Hematopoietic multipotent progenitor cell treated with erythropoietin and hydrocortisone succinate and interleukin-3 and kit ligand, for 17 days (in vitro differentiated cells): ENCODE results near the gene CAMK2D.
"Not testable (repeated sequence)": the region's sequence is repeated elsewhere in the genome, so short reads cannot be mapped to it uniquely, and the experiment has no call there.

Experiments
- DNase-seq: peaks from one replicate; pipeline ENCODE4 v3.0.0-alpha.2; 2015; ENCODE audit warnings: low spot score

CAMK2D gene

DNA sequence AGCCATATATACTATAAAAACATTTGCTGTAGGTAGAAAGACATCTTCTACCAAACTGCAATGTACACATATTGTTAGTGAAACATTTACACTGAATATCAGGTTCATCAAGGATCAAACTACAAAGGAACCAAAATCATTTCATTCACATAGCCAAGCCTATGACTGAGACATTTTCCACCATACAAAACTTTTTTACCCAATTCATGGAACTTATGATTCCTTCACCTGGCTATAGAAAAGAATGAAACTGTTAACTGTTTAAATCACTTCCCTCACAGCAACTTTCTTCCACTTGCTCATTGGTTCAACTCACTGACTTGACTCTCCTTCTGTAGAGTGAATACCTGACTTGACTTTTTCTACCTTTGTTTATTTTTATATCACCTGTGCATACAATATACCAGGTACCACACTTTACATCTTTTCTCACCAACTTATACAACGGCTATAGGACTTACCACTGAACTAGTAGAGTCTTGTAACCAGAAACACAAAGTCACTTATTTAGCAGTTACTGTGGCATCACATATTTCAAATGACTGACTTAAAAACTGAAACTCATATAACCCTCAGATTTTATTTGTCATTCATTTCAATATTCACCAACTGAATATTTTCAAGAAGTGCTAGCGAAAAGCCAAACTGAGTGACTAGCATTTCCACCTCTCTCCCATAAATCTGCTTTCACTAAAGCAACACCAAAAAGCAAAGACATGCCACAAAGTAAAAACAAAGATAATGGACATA, 30.9 kb downstream of the CAMK2D start:
- no peak for DNase-seq

DNA sequence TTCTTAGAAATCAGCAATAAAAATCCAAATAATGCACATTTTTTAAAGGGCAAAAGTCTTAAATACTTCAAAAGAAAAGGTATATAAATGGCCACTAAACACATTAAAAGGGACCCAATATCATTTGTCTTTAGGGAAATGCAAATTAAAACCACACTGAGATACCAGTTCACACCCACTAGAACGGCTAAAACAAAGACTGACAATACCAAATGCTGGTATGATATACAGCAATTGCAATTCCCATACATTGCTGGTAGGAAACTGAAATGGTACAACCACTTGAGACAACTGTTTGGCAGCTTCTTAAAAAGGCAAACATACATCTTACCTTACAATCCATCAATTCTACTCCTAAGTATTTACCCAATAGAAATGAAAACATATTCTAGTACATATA, 33.7 kb downstream of the CAMK2D start:
- no peak for DNase-seq

DNA sequence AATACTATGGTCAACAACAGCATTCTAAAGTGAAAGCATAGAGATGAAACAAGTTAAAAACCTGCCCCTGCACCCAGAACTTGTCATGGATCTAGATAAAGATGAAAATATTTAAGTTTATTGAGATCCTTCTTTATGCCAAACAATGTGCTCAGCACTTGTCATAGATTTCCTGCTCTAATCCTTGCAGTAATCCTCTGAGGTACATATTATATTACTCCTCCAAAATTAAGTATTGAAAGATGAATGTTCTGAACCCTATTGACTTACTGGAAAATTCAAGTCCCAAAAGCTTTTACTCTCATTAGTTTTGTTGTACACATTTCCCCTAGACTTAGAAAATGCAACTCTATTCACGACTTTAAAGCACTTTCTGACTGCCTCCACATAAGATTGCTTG, 35.6 kb downstream of the CAMK2D start:
- DNase-seq: no peak

DNA sequence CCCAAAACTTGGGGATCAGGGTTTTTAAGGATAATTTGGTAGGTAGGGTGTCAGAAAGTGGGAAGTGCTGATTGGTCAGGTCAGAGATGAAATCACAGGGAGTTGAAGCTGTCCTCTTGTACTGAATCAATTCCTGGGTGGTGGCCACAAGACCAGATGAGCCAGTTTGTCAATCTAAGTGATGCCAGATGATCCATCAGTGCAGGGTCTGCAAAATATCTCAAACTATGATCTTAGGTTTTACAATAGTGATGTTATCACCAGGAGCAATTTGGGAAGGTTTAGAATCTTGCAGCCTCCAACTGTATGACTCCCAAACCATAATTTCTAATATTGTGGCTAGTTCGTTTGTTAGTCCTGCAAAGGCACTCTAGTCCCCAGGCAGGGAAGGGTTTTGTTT, 43.3 kb downstream of the CAMK2D start:
- no peak for DNase-seq

DNA sequence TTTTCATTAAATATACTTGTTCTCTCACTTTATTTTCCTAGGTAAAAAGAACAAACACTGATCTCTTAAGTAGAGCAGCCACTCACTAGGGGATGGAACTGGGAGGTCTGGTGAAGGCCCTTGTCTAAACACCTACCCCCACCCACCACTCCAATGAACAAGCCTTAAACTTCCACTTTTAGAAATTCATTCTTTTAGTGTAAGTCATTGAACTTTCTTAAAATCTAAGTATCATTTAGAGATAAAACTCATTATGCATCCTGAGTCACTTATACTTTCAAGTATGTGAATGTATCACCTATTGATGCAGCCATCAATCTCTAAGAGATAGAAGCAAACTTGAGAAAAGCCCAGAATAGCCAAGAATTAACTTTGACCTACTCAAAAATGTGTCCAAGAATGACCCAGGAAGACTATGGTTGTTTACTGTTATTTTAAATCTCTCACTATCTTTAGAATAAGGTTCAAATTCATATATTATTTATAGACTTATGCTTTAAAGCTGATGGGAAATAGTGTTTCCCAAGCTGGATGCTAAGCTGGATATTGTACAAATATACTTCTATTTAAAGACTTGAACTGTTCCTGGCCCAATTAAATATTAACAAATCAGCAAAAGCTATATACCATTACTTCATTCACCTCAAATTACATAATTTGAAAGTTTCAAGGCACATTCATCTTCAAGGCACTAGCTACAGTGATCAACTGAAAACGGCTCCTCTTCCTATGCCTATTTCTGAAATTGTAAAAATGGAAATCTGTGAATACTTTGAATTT, 49.5 kb downstream of the CAMK2D start:
- no peak for DNase-seq

DNA sequence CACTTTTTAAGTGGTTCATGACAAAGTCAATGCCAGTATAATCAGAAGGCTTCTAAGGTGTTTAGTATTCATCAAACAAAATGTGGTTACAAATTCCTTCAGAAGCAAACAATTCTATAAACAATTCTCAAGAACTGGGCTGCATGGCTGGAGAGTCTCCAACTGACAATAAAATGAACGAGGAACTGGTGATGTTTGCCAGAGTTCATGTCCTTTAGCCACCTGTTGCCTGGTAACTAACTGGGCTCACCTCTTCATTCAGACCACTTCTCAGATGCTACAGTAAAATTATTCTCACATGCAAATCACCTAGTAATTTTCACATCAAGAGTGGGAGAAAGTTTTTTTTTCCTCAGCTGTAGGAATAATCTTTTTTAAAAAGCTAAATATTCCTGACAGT, 53.3 kb downstream of the CAMK2D start:
- DNase-seq: no peak

DNA sequence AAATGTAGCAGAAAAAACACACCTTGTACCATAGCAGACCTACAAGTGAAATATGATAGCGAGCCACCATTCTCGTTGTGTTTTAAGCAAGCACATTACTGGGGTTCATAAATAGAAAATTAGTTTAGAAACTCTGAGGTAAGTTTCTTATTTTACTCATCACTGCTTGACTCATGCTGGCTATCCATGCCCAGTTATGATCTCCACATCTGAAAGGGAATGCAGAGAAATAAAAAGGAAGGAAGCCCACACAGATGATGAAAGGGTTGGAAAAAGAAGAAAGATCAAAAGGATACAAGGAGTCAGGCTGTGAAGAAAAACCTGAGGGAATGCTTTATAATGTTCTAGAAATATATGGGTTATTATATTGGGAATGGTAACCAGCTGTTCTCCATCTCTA, 54.5 kb downstream of the CAMK2D start:
- no peak for DNase-seq

DNA sequence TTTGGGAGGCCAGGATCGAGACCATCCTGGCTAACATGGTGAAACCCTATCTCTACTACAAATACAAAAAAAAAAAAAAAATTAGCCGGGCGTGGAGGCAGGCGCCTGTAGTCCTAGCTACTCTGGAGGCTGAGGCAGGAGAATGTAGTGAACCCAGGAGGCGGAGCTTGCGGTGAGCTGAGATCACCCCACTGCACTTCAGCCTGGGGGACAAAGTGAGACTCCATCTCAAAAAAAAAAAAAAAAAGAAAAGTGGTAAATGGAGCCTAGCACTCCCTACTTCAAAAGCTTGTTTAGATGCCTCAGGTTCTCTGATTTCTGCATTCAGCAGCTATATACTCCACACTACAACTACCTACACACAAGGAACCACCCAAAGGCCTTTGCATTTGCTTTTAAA, 56.4 kb downstream of the CAMK2D start:
- not testable (repeated sequence) for DNase-seq

DNA sequence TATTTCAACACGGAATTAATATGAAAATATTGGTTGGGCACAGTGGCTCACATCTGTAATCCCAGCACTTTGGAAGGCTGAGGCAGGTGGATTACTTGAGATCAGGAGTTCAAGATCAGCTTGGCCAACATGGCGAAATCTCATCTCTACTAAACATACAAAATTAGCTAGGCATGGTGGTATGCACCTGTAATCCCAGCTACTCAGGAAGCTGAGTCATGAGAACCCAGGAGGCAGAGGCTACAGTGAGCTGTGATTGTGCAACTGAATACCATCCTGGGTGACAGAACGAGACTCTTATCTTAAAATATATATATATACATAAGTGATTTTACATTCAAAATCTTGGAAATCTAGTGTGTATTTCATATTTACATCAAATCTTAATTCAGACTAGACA, 58.9 kb downstream of the CAMK2D start:
- not testable (repeated sequence) for DNase-seq

DNA sequence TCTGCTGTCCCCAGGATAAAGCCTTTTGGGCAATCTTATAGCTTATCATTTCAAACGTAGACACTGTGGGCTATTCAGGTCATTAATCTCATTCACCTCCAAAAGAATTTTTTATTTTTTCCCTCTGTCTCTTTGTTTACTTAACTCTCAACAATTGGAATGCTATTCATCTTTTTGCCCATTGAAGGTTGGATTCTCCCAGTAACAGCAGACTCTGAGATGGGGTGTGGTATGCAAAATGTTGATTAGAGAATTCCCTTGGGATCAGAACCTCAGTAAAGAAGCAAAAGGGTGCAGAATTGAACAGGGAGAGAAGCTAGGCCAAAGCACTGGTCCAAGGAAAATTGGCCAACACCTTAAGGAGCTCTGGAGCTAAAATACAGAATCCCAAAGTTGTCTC, 60.4 kb downstream of the CAMK2D start:
- no peak for DNase-seq

DNA sequence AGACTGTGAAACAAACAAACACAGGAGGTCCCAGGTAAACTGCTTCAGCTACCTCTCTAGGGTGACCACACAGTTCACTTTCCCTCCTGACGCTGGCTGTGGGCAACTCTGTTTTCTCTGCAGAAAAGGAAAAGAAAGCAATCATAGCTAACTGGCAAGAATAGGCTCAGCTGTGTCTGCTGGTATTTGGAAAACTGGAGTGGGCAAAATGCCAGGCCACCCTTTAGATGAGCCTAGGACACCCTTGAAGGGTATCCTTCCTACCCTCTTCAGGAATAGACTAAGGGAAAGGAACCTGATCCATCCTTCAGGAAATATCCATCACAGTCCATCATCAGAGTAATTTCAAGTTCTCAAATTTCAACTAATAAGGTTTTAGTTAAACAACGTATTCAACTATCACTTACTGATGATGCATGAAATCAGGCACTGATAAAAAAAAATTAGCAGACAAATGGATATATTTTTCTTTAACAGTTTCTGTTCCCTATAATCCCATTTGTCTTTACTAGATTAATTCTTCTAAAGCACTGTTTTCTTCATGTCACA, 60.9 kb downstream of the CAMK2D start:
- DNase-seq: no peak

DNA sequence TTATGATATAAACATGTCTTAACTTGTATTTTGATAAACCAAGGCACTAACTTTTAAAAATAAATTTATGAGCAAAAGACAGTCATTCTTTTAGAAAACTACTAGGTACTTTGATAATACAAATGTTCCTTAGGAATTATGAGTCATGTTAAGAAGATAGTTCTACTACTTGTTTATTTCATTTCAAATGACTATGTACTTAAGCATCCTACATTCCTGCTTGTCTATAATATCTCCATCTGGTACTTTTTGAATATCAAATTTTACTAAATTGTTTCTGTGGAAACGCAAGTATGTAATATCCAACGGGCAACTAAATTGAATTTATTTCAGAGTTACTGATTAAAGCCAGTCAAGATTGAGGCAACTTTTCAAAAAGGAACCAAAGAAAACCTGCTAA, 61.8 kb downstream of the CAMK2D start:
- DNase-seq: no peak

DNA sequence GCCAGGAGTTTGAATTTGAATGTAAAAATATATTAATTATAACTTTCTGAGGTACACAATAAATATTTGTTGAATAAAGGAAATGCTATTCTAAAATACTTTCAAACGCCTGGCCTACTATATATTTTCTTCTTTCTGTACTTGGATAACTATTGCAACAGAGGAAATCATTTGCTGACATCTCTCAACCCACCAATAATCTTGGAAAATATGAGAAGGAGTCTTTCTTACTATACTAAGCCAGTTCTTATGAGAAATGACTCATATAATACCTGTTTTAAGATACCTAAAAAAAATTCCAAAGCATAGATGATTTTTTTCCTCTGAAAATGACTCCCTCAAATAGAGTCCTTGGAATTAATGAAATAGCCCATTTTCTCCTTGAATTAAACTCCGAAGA, 64.1 kb downstream of the CAMK2D start:
- DNase-seq: no peak

DNA sequence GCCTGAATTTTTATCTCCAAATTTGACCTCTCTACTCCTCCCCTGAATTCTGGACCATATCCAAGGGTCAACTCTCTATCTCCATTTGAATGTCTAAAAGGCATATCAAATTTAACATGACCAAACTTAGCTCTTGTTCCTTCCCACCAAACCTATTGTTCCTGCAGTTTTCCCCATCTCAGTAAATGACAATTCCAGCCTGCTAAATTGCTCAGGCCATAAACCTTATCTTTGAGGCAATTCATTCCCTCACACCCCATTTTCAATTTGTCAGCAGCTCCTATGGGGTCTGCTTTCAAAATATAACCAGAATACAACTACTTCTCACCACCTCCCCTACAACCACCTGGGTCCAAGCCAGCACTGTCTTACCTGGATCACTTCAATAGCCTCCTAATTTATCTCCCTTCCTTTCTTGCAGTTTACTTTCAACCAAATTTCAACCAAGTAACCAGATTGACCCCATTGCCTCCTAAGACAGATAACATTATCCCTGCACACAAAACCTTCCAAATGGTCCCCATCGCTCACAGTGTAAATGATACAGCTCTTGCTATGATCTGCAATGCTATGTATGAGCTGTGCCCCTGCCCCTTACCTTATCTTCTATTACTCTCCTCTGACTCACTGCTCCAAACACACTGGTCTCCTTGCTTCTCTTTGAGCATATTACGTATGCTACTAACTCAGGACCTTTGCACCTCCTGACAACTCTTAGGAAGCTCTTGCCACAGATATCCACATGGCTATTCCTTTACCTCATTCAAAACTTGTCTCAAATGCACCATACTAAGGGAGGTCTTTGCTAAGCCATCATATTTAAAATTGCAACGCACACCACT, 66.0 kb downstream of the CAMK2D start:
- DNase-seq: no peak

DNA sequence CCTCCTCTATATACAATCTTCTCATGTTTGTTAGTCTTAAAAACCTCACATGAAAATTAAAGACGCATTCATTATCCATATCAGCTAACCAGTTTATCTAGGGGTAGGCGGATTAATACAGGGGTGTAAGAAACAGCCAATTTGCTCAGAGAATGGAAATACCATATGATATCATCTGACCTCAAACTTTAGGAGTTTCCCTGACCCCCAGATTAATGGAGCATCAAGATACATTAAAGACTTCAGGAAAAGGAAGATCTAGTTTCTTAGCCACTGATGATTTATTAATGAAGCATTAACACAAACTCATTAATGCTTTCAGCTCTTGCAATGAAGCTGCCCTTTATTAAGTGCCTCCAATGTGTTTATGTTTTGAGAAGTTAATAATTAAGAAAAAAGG, 67.5 kb downstream of the CAMK2D start:
- DNase-seq: no peak

DNA sequence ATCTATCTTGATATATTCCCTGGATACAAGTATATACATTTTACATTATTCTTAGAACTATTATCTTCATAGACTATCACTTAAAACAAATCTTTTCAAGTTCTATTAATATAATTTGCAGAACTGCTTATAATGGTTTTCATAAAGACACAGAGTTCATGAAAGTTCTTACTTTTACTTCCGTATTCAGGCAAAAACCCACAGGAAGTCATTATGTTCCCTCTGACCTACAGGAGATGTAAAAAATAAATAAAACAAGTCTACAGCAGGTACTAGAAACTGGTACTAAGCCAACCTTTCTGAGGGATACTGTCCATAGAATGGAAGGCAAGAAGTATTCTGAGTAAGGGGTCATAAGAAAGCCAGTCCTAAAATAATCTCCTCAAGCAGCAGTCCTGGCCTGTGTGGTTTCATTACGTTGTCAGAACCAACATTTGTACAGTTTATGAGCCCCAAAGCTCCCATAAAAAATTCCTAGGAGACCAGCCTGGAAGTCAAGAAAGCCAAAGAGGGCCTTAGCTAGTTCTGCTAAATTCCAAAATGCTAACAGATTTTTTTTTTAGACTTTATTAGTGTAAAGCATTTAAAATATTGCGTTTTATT, 68.6 kb downstream of the CAMK2D start:
- DNase-seq: no peak

DNA sequence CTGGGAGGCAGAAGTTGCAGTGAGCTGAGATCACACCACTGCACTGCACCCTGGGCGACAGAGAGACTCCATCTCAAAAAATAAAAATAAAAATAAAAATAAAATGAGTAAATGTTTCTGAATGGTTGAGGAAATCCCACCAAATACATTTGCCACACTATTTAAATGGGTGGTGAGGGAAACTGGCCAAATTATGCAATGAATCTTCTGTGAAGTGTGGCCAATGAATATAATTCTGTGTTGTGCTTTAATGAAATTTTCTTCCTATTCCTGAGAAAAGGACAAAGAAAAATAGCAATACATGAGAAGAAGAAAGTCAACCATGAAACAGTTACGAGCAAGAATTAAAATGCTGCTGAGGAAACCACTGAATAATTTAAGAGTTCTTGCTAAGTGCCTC, 69.9 kb downstream of the CAMK2D start:
- DNase-seq: no peak

DNA sequence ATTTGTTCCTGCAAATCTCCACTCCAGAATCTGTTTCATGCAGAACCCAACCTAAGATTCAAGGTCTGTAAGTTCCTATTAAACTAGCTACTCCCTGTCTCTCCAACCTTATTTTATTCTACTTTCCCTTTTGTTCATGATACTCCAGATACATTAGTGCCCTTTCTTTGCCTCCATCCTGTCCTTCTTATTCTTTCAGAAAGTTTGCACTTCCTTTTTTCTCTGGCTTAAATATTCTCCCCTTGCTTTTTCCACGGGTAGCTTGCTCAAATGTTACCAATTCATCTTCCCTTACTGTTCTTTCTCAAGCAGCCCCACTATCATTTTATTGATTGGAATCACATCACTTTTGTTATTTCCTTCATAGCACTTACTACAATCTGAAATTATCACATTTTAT, 72.1 kb downstream of the CAMK2D start:
- no peak for DNase-seq

DNA sequence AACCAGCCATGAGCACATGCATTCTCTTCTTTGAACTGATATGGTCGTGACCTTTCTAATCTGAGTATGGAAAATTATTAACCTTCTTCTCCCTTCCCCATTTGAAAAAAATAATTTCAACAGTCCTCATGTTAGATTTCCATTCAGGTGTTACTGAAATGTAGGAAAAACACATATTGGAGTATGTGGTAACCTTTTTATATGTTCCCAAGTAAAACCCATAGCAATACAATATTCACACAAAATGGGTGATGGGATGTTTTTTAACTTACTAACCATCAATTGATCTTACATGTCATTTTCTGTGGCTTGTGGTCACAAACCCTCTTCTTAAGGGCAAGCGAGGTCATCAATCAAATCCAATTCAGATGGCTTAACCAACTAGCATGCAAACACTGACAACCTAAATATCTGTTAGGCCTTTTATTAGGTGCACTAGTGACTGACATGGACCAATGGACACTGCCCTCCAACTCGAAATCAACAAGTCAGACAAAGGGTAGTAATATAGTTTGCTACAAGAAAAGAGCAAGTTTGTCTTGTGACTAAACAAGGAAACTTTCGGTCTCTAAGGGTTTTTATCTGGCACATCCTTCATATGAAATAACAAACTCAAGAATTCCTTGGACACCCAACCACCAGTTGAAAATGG, 74.3 kb downstream of the CAMK2D start:
- DNase-seq: no peak

DNA sequence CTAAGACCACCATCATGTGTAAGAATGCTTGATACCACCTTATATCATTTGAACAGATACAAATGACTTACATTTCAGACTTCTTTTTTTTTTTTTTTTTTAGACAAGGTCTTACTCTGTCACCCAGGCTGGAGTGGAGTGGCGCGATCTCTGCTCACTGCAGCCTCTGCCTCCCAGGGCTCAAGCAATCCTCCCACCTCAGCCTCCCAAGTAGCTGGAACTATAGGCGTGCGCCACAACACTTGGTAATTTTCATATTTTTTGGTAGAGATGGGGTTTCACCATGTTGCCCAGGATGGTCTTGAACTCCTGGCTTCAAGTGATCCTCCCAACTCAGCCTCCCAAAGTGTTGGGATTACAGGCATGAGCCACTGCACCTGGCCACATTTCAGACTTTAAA, 76.4 kb downstream of the CAMK2D start:
- DNase-seq: not testable (repeated sequence)

DNA sequence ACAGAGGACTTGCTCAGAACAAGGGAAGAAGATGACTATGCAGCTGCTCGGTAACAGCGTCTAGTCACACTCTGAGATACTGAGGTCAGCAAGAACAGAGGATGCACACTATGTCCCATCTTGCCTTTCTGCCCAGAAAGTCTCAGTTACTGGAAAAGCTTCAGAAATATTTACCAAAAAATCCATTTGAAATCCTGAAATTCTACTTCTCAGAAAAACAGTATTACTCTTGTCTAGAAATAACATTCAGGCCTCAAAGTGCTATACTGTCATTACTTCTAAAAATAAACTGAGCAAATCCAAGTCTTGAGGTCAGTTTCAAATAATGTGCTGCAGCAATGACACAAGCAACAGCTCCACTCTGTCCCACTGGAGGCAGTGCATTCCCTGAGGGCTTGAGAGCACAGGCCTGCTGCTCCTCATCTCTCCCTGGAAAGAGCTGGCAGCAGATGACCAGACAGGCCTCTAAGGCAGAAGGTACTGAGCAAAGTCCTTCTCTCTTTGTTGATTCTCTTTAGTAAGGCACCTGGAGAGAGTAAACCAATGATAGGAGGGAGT, 76.9 kb downstream of the CAMK2D start:
- DNase-seq: no peak
